GDM1 (cell line): ENCODE results near the gene LAYN.

Source experiments
- DNase-seq: peaks from one replicate; lab custom pipeline; 2025; lab: John Stamatoyannopoulos, UW

The LAYN gene

DNA sequence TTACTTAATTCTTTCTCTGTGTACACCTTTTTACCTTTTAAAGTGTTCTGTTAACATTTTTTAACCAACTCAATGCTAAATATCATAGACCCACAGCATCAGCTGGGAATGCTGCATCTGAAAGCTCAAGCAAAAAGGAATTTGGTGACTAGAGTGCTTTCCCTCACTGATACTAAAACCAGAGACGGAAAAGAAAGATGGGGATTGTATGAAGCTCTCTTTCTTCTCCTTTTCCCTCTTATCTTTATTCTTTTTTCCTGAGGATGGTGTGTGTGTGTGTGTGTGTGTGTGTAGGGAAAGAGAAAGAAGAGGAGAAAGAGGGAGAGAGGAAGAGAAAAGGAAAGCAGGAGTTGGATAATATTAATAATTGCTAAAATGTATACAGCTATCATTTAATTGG, 57.6 kb downstream of the LAYN start:
- no peak for DNase-seq

DNA sequence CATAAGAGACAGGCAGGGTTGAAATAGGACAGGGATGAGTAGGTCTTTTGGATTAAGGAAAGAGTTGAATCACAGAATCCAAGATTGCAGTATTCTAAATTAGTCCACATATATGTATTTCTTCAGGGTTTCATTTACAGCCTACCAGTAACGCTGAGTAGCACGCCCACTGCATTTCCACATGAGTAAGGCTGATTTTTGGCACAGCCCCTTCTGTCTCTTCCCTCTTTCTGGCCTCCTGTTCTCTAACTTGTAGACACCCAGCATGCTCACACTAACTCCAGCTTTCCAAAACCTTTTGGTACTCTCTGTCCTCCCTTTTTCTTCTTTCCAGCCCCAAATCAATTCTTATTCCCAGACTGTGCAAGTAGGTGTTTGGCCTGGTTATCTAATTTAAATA, 58.0 kb downstream of the LAYN start:
- DNase-seq: no peak

DNA sequence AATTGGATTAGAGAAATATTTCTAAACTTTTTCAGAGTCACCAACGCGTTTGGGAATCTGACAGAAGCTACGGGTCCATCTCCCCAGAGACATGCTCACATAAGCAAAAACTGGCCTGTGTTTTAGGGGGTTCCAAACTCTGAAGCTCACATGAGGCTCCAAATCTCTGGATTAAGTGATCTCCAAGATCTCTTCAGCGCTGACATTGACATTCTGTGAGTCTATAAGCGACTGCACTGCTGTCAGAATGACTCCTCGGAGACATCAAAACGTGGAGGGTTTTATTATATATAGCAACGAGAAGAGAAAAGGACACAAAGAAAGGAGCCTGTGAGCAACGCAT, 61.1 kb downstream of the LAYN start:
- no peak for DNase-seq

DNA sequence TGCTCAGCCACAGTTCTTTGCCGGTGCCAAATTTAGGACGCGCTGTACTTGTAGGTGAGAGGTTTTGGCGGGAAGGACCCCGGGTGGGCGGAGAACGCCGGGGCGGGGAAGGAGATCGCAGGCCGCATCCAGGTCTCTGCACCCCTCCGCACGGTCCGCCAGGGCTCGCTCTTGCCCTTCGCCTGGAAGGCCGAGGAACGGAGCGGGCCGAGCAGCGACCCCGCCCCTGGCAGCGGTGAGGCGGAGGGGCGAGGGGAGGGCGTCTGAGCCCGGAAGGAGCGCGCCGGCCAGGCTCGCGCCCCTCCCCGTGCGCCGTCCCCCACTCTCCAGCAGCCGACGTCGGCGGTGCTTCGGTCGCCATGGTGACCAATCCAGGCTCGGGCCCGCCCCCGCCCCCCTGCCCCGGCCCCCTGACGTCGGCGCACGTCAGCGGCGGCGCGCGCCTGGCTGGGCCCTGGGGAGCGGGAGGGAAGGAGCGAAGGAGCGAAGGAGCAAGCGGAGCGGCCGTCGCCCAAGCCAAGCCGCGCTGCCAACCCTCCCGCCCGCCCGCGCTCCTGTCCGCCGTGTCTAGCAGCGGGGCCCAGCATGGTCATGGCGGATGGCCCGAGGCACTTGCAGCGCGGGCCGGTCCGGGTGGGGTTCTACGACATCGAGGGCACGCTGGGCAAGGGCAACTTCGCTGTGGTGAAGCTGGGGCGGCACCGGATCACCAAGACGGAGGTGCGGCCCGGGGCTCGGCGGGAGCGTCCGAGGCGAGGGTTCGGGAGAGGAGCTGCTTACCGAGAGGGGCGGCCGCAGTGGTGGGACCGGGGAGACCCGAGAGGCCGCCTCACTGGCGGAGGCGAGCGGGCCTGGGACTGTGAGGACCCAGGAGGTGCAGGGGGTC, 61.7 kb downstream of the LAYN start, which contains the start of gene SIK2:
SIK2 (plus strand) TSS at position 471 of the 886 bp plus-strand sequence; CDS start at position 586, 115 bp downstream.
- DNase-seq: peak; percentile 98

DNA sequence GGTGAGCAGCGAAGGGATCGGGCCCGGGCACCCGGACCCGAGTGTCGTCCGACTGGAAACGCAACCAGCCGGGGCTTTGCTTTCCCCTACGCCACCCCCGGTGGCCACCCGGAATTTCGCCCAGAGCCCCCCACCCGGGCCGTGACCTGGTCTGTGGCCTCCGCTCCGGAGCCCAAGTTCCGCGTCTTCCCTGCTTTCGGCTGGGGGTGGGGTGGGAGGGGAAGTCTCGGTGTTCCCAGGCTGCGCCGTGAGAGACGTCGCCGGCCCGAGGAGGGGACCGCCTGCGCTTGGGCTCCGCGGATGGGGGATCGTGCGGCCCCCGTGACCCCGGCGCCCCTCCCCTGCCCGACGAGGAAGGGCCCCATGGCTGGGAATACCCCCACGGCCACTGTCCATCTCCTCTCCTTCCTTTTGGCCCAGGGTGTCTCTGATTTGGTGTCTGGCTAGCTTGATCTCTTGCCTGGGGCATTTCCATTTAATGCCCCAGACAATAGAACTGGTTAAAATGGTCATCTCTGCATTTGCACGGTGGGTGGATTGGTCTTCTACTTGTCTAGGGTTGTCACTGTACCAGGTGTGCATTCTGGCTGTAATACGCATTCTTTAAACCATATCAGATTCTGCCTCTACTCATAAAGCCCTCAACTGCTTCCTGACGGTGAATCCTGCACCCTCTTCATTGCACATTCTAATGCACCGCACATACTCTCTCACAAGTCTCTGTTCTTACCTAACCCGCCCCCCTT, 62.5 kb downstream of the LAYN start:
- no peak for DNase-seq

DNA sequence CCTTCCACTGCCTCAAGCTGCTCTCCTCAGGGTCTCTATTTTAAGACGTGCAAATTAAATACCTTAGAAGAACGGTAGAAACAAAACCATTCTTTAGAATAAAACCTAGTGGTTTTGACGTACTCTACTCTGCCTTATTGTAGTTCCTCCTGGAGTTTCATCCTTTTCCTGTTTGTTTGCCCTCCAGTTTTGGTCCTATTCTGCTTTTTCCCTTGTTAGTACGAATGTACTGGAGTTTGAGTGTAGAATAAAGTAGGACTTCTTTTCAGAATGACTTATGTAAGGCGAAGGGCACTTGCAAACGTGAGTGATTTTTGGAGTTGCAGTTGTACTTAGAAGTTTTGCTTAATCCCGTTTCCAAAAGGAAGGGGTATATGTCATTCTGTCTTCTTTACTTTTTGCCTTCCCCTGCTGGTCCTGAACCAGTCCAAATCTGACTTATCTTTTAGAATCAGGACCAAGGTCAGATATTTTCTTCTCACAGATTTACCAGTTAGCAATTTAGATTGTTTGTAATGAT, 63.2 kb downstream of the LAYN start:
- no peak for DNase-seq

DNA sequence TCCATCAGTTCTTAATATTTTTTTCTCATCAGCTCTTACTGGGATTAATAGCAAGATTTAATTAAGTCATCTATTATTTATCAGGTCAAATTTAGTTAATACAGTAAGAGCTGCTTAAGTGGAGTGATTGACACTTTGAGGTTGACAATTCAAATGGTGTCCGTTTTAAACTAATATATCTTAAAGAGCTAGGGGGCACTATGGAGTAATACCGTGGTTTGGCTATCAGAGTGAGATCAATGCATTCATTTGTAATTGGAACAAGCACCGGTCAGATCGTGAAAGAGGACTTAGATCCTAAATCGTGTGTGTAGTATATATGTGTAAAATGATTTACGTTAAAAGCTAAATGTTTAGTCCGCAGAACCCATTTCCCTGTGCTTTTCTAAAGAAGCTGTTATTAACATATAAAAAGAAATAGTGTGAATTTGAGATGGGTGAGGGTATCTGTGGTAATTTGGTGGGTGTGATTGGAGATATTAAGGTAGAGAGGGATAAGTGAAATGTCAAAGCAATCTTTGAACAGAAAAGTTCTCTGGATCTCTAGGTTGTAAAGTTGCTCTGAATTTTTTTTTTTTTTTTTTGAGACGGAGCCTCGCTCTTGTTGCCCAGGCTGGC, 64.0 kb downstream of the LAYN start:
- no peak for DNase-seq

DNA sequence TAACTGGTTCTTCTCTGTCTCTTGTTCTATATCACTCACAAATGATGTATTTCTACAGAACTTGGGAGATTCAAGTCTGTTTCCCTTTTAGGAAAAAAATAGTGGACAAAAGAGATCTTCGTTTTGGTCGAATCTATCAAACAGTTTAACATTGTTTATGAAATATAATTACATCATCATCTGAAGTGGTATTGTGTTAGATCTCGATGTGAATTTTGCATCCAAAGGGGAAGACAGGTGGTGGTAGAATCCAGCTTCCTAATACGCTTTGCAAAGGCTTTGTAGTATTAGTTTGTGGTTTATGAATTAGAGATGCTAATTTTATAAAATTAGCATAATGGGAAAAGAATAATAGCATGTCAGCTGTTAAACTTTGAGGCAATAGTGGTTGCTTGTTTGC, 65.2 kb downstream of the LAYN start:
- no peak for DNase-seq

DNA sequence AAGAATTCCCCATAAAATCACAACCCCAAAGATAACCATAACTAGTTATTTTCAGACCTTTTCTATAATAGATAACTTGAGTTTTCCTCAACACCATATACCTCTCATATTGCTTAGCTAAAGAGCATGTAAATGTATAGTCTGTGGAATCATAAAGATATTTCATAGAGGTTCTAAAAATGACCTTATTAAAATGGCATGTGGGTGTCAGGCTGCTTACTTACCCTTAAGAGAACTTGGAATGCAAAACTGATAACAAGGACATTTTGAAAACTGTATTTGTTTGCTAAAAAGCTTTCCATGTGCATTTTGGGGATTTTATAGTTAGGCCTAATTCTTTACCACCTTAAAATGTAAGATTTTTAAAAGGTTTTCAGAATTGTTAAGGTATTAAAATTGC, 66.5 kb downstream of the LAYN start:
- DNase-seq: no peak

DNA sequence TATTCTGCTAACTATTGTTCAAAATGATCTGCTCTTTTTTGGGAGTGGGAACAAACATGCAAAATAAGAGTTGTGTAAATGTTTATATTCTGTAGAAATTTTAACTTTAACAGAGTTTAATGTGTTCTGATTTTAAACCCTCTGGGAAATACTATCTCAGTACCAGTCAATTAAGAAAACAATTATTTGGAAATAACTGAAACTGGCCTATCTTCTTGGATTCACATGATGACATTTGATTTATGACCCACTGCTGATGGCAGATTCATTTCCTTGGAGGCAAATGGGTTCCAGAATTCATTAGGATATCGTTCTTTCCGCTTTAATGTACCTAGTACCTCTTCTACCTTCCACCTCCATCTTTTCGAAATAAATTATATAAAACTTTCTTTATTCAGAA, 67.2 kb downstream of the LAYN start:
- DNase-seq: no peak
